Activated T-cell treated with anti-CD3 and anti-CD28 coated beads, Interleukin-2, amount 50 U/mL, for 4 hours (primary cell): ENCODE data around the gene C22orf23. TPM values are rescaled to one million over a fixed set of nuclear protein-coding genes. Genes with fewer than 3 reads are reported as not detected.
A peak's percentile ranks its signal among the peaks of the same experiment; 100 is the strongest.
"Not testable (repeated sequence)": the region's sequence is repeated elsewhere in the genome, so short reads cannot be mapped to it uniquely, and the experiment has no call there.

Experiments
- ATAC-seq, 2 donors: fragments of 200-7000 bp; cut with Tn5 transposase; one replicate each; pipeline ENCODE4 v1.10.0; 2021
- DNase-seq: peaks from one replicate; pipeline ENCODE4 v3.0.0-alpha.2; 2020
- H3K27me3 Mint-ChIP-seq: one replicate; pipeline ENCODE4 v1.8.0; 2021; ENCODE audit warnings: low read depth, mixed read lengths
- H3K36me3 Mint-ChIP-seq: one replicate; pipeline ENCODE4 v1.8.0; 2022; ENCODE audit warnings: mixed read lengths; ENCODE audit not compliant: insufficient read depth
- H3K4me1 Mint-ChIP-seq: one replicate; pipeline ENCODE4 v1.8.0; 2021; ENCODE audit warnings: low read depth, mixed read lengths
- H3K4me3 Mint-ChIP-seq: one replicate; pipeline ENCODE4 v1.8.0; 2021; ENCODE audit warnings: mild to moderate bottlenecking, moderate library complexity, mixed read lengths
- H3K9me3 Mint-ChIP-seq: one replicate; pipeline ENCODE4 v1.8.0; 2021; ENCODE audit warnings: mixed read lengths
- total RNA-seq, 3 donors: library from RNA; stranded (reverse); gene quantifications; one replicate each; pipeline ENCODE4 v1.2.1, GENCODE V29; 2021

Gene C22orf23
- total RNA-seq, 3 donors from 2014 or later, result 0.46 TPM; not detected in 2

DNA sequence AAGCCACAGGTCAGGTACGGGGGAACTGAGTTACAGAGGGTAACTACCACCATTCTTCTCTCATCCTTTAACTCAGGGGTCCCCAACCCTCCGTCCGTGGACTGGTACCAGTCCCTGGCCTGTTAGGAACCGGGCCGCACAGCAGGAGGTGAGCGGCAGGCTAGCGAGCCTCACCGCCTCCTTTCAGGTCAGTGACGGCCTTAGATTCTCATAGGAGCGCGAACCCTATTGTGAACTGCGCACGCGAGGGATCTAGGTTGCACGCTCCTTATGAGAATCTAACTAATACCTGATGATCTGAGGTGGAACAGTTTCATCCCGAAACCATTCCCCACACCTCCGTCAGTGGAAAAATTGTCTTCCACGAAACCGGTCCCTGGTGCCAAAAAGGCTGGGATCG, 772 bp downstream of the C22orf23 start:
- Mint-ChIP-seq H3K36me3 (peaks cover 16% of the 10 kb centered on the region), H3K4me3 (peak overlapping the region; percentile 94), H3K27me3 (peaks cover 13% of the 10 kb centered on the region), H3K4me1 (peaks cover 27% of the 10 kb centered on the region)
- not testable (repeated sequence) for H3K9me3 Mint-ChIP-seq, DNase-seq, ATAC-seq

DNA sequence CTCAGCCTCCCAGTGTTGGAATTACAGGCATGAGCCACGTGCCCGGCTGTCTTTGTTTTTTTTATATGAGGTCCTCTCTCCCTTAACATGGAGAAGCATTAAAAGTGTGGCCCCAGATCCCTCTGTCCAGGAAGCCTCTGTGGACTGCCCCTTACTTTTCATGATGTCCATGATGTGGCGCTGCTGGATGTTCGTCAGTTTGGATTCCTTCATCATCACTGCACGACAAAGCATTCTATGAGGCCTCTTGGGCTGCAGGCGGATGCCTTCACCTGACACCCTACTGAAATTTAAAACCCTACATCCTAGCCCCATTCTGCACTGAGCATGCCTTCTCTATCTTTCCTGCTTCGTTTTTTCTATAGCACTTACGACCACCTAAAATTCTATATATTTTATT, 2.1 kb downstream of the C22orf23 start:
- H3K4me3 Mint-ChIP-seq, result no peak overlapping the region
- peaks cover 20% of the 10 kb centered on the region for H3K4me1 Mint-ChIP-seq
- no peak for DNase-seq
- ATAC-seq, result no peak
- H3K36me3 Mint-ChIP-seq, result peaks cover 3% of the 10 kb centered on the region
- H3K9me3 Mint-ChIP-seq, result no peaks in the 10 kb centered on the region
- peaks cover 13% of the 10 kb centered on the region for H3K27me3 Mint-ChIP-seq

DNA sequence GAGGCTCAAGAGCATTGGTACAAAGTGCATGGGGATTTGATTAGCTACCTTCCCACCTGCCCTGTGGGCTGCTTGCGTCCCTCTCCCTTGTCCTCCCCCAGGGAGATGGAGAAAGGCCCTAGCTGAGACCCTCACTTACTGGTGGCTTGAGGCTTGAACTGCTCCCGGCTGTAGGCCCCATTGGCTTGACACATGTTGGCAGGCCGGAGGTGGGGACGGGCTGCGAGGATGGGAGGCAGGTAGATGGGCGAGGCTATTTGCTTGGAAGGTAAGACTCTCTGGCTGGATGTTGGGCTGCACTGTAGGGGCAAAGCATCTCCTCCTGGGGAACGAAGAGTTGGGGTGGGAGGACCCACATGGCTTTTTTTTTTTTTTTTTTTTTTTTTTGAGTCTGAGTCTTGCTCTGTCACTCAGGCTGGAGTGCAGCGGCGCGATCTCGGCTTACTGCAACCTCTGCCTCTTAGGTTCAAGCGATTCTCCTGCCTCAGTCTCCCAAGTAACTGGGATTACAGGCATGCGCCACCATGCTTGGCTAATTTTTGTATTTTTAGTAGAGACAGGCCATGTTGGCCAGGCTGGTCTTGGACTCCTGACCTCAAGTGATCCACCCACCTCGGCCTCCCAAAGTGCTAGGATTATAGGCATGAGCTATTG, 6.1 kb downstream of the C22orf23 start:
- not testable (repeated sequence) for H3K4me1 Mint-ChIP-seq, H3K9me3 Mint-ChIP-seq, DNase-seq, ATAC-seq, H3K4me3 Mint-ChIP-seq, H3K27me3 Mint-ChIP-seq, H3K36me3 Mint-ChIP-seq

DNA sequence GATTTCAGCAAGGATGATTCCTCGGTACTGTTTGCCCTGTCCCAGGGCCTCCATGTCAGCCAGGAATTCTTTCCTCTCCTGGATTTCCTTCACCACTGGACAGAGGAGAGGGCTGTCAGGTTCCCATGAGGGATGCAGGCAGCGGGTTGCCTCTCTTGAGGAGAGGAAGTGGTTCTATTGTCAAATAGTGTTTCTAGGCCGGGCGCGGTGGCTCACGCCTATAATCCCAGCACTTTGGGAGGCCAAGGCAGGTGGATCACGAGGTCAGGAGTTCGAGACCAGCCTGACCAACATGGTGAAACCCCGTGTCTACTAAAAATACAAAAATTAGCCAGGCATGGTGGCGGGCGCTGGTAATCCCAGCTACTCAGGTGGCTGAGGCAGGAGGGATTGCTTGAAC, 9.0 kb downstream of the C22orf23 start:
- not testable (repeated sequence) for H3K4me1 Mint-ChIP-seq, H3K4me3 Mint-ChIP-seq, ATAC-seq, H3K36me3 Mint-ChIP-seq, H3K9me3 Mint-ChIP-seq, DNase-seq, H3K27me3 Mint-ChIP-seq

DNA sequence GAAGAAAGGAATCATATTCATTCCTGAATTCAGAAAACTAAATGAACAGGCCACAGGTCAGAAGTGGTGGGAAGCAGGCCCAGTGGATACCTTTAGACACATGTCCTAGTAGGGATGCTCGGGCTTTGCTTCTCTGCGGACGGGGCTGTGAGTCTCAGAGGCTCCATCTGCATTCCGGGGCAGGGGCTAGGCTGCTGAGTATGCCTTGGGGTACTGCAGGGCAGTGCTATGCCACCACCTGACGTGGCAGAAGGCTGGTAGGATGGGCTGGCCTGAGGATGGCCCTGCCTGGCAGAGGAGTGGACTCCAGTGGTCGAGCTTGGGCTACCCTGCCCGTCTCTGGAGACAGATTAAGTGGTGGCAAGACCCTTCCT, 9.6 kb downstream of the C22orf23 start:
- H3K27me3 Mint-ChIP-seq, result no peaks in the 10 kb centered on the region
- no peaks in the 10 kb centered on the region for H3K4me1 Mint-ChIP-seq
- ATAC-seq (no peak), DNase-seq (no peak)
- no peaks in the 10 kb centered on the region for H3K9me3 Mint-ChIP-seq
- H3K36me3 Mint-ChIP-seq, result peaks cover 4% of the 10 kb centered on the region
- H3K4me3 Mint-ChIP-seq, result no peak overlapping the region

DNA sequence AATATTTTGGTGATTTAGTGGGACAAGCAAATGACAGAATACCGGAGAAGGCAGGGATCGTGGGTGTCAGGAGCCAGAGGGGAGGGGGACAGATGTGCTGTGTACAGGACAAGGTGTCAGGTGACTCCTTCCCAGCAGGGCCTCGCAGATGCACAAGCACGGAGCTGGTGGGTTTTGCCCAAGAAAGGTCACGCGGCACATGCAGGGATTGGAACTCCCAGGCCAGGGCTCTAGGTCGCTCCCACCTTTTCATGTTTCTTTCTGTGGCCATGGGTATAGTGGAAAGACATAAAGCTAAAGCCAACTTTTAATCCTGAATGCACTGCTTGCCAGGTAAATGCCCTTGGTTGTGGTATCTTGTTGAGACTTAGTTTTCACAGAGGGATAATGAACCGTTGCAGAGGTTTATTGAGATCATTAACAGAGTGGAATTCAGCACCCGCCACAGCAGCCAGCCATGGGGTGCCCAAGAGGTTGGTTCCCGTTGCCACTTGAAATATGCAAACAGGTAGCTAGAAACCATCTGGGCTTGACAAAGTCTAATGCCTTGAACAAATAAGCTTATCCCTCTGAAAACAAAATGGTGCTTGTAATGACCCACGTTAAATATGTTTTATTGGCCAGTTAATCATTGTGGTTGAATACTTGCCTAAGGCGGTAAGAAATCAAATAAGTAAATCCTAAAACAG, 10.1 kb downstream of the C22orf23 start:
- H3K4me3 Mint-ChIP-seq, result no peak overlapping the region
- DNase-seq, result no peak
- H3K9me3 Mint-ChIP-seq, result no peaks in the 10 kb centered on the region
- H3K36me3 Mint-ChIP-seq, result peaks cover 4% of the 10 kb centered on the region
- H3K4me1 Mint-ChIP-seq, result no peaks in the 10 kb centered on the region
- H3K27me3 Mint-ChIP-seq, result no peaks in the 10 kb centered on the region
- no peak for ATAC-seq

DNA sequence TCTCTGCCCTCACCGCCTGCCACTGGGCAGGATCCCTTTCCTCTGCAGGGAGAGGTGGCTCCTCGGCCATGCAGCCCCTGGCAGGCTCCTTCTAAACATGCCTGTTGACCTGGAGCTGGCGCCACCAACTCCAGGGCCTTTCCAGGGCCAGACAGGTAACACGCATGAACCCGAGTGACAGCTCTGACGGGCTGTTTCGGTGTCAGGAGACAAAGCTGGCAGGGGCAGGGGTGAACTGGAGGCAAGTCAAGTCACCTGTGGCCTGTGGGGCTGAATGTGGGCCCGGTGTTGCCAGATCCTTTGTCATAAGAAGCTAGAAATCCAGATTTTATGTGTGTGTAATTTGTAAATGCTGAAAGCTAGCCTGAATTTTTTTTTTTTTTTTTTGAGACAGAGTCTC, 11.3 kb downstream of the C22orf23 start:
- Mint-ChIP-seq H3K4me1 (no peaks in the 10 kb centered on the region), H3K4me3 (no peak overlapping the region), H3K36me3 (peaks cover 4% of the 10 kb centered on the region), H3K27me3 (no peaks in the 10 kb centered on the region), H3K9me3 (no peaks in the 10 kb centered on the region)
- ATAC-seq (no peak), DNase-seq (no peak)

DNA sequence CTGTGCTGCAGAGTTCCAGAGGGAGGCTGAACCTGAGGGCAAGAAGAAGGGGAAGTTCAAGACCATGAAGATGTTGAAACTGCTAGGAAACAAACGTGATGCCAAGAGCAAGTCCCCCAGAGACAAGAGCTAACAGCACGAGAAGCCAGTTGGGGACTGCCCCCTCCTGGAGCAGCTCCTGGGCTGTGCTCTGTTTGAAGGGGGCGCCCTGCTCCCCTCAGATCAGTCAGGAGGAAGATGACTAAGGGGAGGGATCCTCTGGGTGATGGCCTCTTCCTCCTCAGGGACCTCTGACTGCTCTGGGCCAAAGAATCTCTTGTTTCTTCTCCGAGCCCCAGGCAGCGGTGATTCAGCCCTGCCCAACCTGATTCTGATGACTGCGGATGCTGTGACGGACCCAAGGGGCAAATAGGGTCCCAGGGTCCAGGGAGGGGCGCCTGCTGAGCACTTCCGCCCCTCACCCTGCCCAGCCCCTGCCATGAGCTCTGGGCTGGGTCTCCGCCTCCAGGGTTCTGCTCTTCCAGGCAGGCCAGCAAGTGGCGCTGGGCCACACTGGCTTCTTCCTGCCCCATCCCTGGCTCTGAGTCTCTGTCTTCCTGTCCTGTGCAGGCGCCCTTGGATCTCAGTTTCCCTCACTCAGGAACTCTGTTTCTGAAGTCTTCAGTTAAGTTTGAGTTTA, 12.6 kb downstream of the C22orf23 start:
- ATAC-seq (no peak), DNase-seq (no peak)
- Mint-ChIP-seq H3K36me3 (peaks cover 4% of the 10 kb centered on the region), H3K4me1 (no peaks in the 10 kb centered on the region), H3K4me3 (no peak overlapping the region), H3K27me3 (no peaks in the 10 kb centered on the region), H3K9me3 (no peaks in the 10 kb centered on the region)

DNA sequence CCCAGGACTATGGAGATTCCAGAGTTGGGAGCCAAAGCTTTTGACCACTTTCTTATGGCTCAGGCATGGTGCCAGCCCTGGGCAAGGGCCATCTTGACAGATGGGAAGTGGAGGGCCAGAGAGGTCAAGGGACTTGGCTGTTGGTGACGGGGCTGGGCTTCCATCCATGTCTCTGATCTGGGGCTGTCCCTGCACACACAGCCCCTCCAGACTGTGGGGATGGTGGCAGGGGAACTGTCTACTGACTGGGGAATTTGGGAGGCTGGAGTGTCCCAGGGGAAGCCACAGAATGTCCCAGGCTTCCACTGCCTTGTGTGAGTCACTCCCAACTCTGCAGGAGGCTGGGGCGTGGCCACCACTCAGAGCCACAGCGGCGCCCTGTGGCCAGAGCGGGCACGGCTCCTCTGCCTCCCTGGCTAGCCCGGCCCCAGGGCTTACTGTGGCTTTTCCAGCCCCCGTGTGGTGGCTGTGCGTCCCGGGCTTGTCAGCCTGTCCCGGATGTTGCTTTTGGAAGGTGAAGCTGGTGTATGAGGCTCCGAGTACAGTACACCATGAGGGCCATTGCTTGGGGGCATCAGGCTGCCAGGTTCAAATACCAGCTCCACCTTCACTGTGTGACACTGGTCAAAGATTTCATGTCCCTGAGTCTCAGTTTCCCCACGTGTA, 19.6 kb downstream of the C22orf23 start:
- Mint-ChIP-seq H3K36me3 (peaks cover 2% of the 10 kb centered on the region), H3K4me3 (no peak overlapping the region), H3K4me1 (peaks cover 8% of the 10 kb centered on the region), H3K9me3 (no peaks in the 10 kb centered on the region), H3K27me3 (no peaks in the 10 kb centered on the region)
- DNase-seq (peak; percentile 75), ATAC-seq (peak; percentile 100)

DNA sequence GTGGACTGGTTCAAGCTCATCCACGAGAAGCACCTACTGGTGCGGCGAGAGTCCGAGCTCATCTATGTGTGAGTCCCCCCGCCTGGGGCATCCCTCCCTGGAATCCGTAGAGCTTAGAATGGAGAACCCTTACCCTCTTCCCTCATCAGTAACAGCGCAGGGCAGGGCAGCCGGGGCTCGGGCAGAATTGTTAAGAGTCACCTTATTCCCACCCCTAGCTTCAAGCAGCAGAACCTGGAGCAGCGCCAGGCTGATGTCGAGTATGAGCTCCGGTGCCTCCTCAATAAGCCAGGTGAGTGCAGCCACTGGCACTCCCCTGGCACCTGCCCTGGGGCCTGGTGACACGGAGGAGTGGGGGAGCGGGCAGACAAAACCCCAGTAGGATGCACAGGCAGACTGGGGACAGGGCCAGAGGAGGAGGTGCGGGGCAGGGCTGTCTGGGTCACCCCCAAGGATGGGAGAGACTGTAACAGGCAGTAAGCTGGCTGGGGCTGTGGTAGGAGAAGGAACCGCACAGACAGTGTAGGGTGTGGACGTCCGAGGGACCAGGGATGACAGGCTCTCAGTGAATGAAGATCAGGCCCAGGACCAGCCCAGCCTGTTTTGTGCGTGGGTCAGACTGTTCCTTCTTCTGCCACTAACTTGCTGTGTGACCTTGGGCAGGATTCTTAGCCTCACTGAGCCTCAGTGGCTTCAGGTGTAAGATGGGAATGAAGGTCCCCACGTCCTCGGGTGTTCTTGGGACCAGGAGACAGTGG, 20.4 kb downstream of the C22orf23 start:
- ATAC-seq (no peak), DNase-seq (no peak)
- Mint-ChIP-seq H3K4me1 (peaks cover 8% of the 10 kb centered on the region), H3K36me3 (peaks cover 5% of the 10 kb centered on the region), H3K4me3 (no peak overlapping the region), H3K9me3 (no peaks in the 10 kb centered on the region), H3K27me3 (no peaks in the 10 kb centered on the region)

DNA sequence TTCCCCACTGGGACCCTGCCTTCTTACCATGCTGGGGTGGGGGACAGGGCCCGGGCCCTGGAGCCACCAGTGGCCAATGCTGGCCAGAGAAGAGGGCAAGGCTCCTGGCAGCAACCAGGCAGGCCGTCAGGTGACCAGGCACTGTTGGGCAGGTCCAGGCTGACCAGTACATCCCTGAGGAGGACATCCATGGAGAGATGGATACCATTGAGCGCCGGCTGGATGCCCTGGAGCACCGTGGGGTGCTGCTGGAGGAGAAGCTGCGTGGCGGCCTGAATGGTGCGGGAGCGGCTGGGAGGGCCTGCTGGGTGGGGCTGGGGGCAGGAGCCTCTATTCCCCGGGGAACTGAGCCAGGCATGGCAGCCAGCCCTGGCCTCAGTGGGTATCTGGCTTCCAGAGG, 21.0 kb downstream of the C22orf23 start:
- H3K36me3 Mint-ChIP-seq, result peaks cover 5% of the 10 kb centered on the region
- H3K9me3 Mint-ChIP-seq, result no peaks in the 10 kb centered on the region
- H3K4me3 Mint-ChIP-seq, result no peak overlapping the region
- H3K27me3 Mint-ChIP-seq, result no peaks in the 10 kb centered on the region
- peaks cover 8% of the 10 kb centered on the region for H3K4me1 Mint-ChIP-seq
- no peak for DNase-seq
- no peak for ATAC-seq

DNA sequence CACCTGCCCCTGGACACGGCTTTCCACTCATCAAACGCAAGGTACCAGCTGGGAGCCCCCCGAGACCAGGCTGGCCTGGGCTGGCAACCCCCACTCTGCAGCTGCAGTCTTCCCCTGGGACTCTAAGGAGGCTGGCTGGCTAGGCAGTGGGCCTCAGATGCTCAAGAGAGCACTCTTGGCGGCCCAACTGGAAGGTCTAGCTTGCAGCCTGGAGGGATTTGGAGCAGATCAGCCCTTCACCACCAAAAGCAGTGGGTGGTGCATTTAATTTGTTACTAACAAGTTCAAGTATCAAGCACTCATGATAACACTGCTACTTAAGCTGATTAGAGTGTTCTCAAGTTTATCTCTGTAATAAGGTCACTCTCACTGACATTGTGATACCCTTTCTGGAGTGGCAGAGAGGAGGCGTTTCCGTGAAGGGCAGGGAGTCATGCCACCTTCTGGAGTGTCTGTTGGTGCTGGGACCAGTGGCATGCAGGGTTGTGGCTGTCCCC, 21.5 kb downstream of the C22orf23 start:
- DNase-seq, result no peak
- Mint-ChIP-seq H3K9me3 (no peaks in the 10 kb centered on the region), H3K4me3 (no peak overlapping the region), H3K4me1 (peaks cover 8% of the 10 kb centered on the region), H3K27me3 (no peaks in the 10 kb centered on the region), H3K36me3 (peaks cover 5% of the 10 kb centered on the region)
- ATAC-seq, result no peak

DNA sequence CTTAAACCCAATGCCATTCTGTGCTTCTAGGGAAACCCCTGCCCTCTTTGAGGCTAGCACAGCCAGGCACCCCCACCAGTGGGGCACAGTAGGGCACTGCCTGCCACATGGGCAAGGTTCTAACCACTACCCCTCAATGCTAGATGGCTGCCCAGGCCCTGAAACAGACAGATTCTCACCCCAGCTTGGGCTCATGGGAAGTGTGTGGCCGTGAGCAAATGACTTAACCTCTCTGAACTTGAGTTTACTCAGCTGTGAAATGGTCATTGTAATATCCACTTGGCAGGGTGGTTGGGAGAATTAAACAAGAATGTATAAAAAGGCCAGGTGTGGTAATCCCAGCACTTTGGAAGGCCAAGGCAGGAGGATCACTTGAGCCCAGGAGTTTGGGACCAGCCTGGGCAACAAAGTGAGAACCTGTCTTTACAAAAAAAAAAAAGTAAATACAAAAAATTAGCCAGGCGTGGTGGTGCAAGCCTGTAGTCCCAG, 22.4 kb downstream of the C22orf23 start:
- peaks cover 8% of the 10 kb centered on the region for H3K4me1 Mint-ChIP-seq
- ATAC-seq, result no peak
- H3K27me3 Mint-ChIP-seq, result no peaks in the 10 kb centered on the region
- H3K9me3 Mint-ChIP-seq, result no peaks in the 10 kb centered on the region
- peaks cover 5% of the 10 kb centered on the region for H3K36me3 Mint-ChIP-seq
- no peak overlapping the region for H3K4me3 Mint-ChIP-seq
- DNase-seq, result no peak
